Lower leg skin (tissue), 4 donors: ENCODE data around the gene VTCN1. TPM values are rescaled to one million over a fixed set of nuclear protein-coding genes. Genes with fewer than 3 reads are reported as not detected.

Experiments used
- DNase-seq, 2 donors: peaks; one replicate each; pipeline ENCODE4 v3.0.0-alpha.2; 2019; ENCODE audit warnings: low spot score in 2 of 2
- H3K4me3 ChIP-seq: fragments of 200-600 bp; sonication (generic); 2 replicates; pipeline ENCODE4 v1.5.1; 2017; ENCODE audit warnings: mild to moderate bottlenecking, low read depth; ENCODE audit not compliant: poor library complexity, severe bottlenecking
- CTCF ChIP-seq, 3 donors: fragments of 450-650 bp; IDR thresholded peaks; one replicate each; pipeline ENCODE4 v1.5.1; 2016; ENCODE audit warnings: antibody characterized with exemption in 3 of 3, mild to moderate bottlenecking in 3 of 3, moderate library complexity in 2 of 3
- POLR2A ChIP-seq, 2 donors: fragments of 450-650 bp; IDR thresholded peaks; one replicate each; pipeline ENCODE4 v1.6.1; 2016 to 2017; ENCODE audit warnings: antibody characterized with exemption in 2 of 2, mild to moderate bottlenecking in 1 of 2, moderate library complexity in 1 of 2
- WGBS, 2 donors: methylation state at CpG; one replicate each; pipeline ENCODE4 v1.1.5; 2018; 5-methylcytosine and 5-hydroxymethylcytosine counted together
- intact Hi-C: fragments of 100-400 bp; cut with DNase I; formaldehyde crosslinking; loops from one replicate; pipeline ENCODE4 v1.15.0; 2023; ENCODE audit warnings: low total_unique reads
- total RNA-seq, 4 donors: library from RNA; depleted of rRNA; stranded (reverse); fragments of >200 nt; gene quantifications; one replicate each; pipeline ENCODE4 v1.1.0, GENCODE V29; 2016

Gene VTCN1
- total RNA-seq, 4 donors from 2014 or later, result 0.38 to 5.7 (median 2.7) TPM

- H3K4me3 ChIP-seq, result no peak overlapping the region
- no peak for DNase-seq
- no peak for TF ChIP-seq CTCF (IDR thresholded peaks at IDR 0.05)
- no peak for TF ChIP-seq POLR2A (IDR thresholded peaks at IDR 0.05)
- intact Hi-C loops, result no loop called here
- WGBS, 2 donors, result 87 to 95% methylated on average over 1 of the region's 1 CpG
Measured at GRCh38 chr1:117138561-117138960, 72.2 kb downstream of the VTCN1 start.

GRCh38 chr1:117138106-117138505, 72.6 kb downstream of the VTCN1 start:
- DNase-seq, result no peak
- no peak for TF ChIP-seq CTCF (IDR thresholded peaks at IDR 0.05)
- TF ChIP-seq POLR2A (IDR thresholded peaks at IDR 0.05), result no peak
- no peak overlapping the region for H3K4me3 ChIP-seq
- intact Hi-C loops, result no loop called here
- WGBS, 2 donors, result 85 to 92% methylated on average over 3 of the region's 3 CpGs

GRCh38 chr1:117137281-117137855, 73.4 kb downstream of the VTCN1 start:
- 76 to 83% methylated on average over 3 of the region's 3 CpGs for WGBS, 2 donors
- intact Hi-C loops, result no loop called here
- no peak overlapping the region for H3K4me3 ChIP-seq
- TF ChIP-seq CTCF (IDR thresholded peaks at IDR 0.05), result no peak
- no peak for DNase-seq

- no peak for DNase-seq
- no peak overlapping the region for H3K4me3 ChIP-seq
- intact Hi-C loops, result no loop called here
- WGBS, 2 donors, result 71 to 81% methylated on average over 2 of the region's 2 CpGs
- no peak for TF ChIP-seq POLR2A (IDR thresholded peaks at IDR 0.05)
- no peak for TF ChIP-seq CTCF (IDR thresholded peaks at IDR 0.05)
Measured at GRCh38 chr1:117136749-117137148, 74.0 kb downstream of the VTCN1 start.

GRCh38 chr1:117135329-117135728, 75.4 kb downstream of the VTCN1 start:
- TF ChIP-seq POLR2A (IDR thresholded peaks at IDR 0.05) (no peak), CTCF (IDR thresholded peaks at IDR 0.05) (no peak)
- no peak for DNase-seq
- 85 to 89% methylated on average over 2 of the region's 2 CpGs for WGBS, 2 donors

GRCh38 chr1:117130526-117130925, 80.2 kb downstream of the VTCN1 start:
- 90 to 94% methylated on average over 4 of the region's 4 CpGs for WGBS, 2 donors
- TF ChIP-seq POLR2A (IDR thresholded peaks at IDR 0.05), result no peak
- TF ChIP-seq CTCF (IDR thresholded peaks at IDR 0.05), result no peak
- intact Hi-C loops, result no loop called here

More at GRCh38 chr1:117135329-117135728, 75.4 kb downstream of the VTCN1 start:
- intact Hi-C loops, result no loop called here
- H3K4me3 ChIP-seq, result no peak overlapping the region

More at GRCh38 chr1:117130526-117130925, 80.2 kb downstream of the VTCN1 start:
- H3K4me3 ChIP-seq, result no peak overlapping the region
- no peak for DNase-seq
